Measurements from ENCODE around the gene LAMA2. TPM values are rescaled to one million over a fixed set of nuclear protein-coding genes. Genes with fewer than 3 reads are reported as not detected.

The LAMA2 gene
- polyA plus RNA-seq, 1 of the 3 experiments (the other 2 are of a cell fraction) = 0.92 TPM

GRCh38 chr6:129191235-129191634 is 308.3 kb downstream of the LAMA2 start:
- ChIA-PET POLR2A (no interaction called here), CTCF (no interaction called here)
- Histone ChIP-seq H3K27ac (ENCODE audit: low read depth in 2 of 2, low read length in 1 of 2) (no peak overlapping the region), H3K9ac (no peak overlapping the region), H3K4me1 (ENCODE audit: control insufficient read depth in 1 of 2, insufficient read depth in 2 of 2, low read depth in 1 of 2, low read length in 1 of 2) (peaks cover 0 to 7% of the 10 kb centered on the region in 2 experiments; a peak in 2 of 4 replicates), H3K27me3 (ENCODE audit: insufficient read depth) (no peaks in the 10 kb centered on the region), H3K9me3 (no peaks in the 10 kb centered on the region), H3K9me2 (no peaks in the 10 kb centered on the region), H3K4me2 (no peak overlapping the region), H2AFZ (ENCODE audit: low read depth) (no peak overlapping the region), H3F3A (replicated peaks; ENCODE audit: insufficient read depth) (peaks cover 6% of the 10 kb centered on the region), H3K36me3 (replicated peaks in 1 of 2; ENCODE audit: control insufficient read depth in 1 of 2, insufficient read depth in 2 of 2, low read length in 1 of 2) (no peaks in the 10 kb centered on the region), H4K20me1 (ENCODE audit: insufficient read depth) (no peaks in the 10 kb centered on the region), H3K79me2 (ENCODE audit: insufficient read depth) (no peaks in the 10 kb centered on the region), H3K4me3 (ENCODE audit: low read depth in 2 of 2, low read length in 1 of 2) (no peak overlapping the region)
- WGBS (ENCODE audit: low lambda C conversion rate) = 33% methylated on average over 2 of the region's 2 CpGs
- DNase-seq = no peak
- TF ChIP-seq RXRA (IDR thresholded peaks at IDR 0.05; ENCODE audit: borderline replicate concordance, low read depth) (no peak), FOXM1 (IDR thresholded peaks at IDR 0.05; ENCODE audit: low read depth) (no peak), SMC3 (IDR thresholded peaks at IDR 0.05; ENCODE audit: low read depth, low read length) (no peak), NFIC (IDR thresholded peaks at IDR 0.05; ENCODE audit: borderline replicate concordance) (no peak), ELF1 (IDR thresholded peaks at IDR 0.05) (no peak), IRF3 (IDR thresholded peaks at IDR 0.05; ENCODE audit: low read depth, low read length) (no peak), CTCF (IDR thresholded peaks at IDR 0.05) (no peak), PBX3 (IDR thresholded peaks at IDR 0.05) (no peak)

- no peak overlapping the region for H3K4me2 ChIP-seq
- ChIA-PET POLR2A (no interaction called here), CTCF (no interaction called here)
- no peak overlapping the region for H3K4me3 ChIP-seq (ENCODE audit: low read depth in 2 of 2, low read length in 1 of 2)
- no peaks in the 10 kb centered on the region; a peak in 1 of 4 replicates for H3K4me1 ChIP-seq (ENCODE audit: control insufficient read depth in 1 of 2, insufficient read depth in 2 of 2, low read depth in 1 of 2, low read length in 1 of 2)
- no peak overlapping the region for H3K9ac ChIP-seq
- no peaks in the 10 kb centered on the region for H3F3A ChIP-seq (replicated peaks; ENCODE audit: insufficient read depth)
- TF ChIP-seq FOSL2 (IDR thresholded peaks at IDR 0.05; ENCODE audit: borderline replicate concordance, low read depth) = no peak
- TF ChIP-seq RXRA (IDR thresholded peaks at IDR 0.05; ENCODE audit: borderline replicate concordance, low read depth) = no peak
- no peak for TF ChIP-seq EZH2phosphoT487 (IDR thresholded peaks at IDR 0.05; ENCODE audit: borderline replicate concordance, low read depth)
- no peak for TF ChIP-seq CTCF (IDR thresholded peaks at IDR 0.05)
- TF ChIP-seq EP300 (IDR thresholded peaks at IDR 0.05; ENCODE audit: borderline replicate concordance in 1 of 2, low read depth in 1 of 2, low read length in 1 of 2) = no peak
- no peak for TF ChIP-seq FOXJ3 (CRISPR knock-in tag; IDR thresholded peaks at IDR 0.05)
- TF ChIP-seq ELF1 (IDR thresholded peaks at IDR 0.05) = no peak
- TF ChIP-seq SMC3 (IDR thresholded peaks at IDR 0.05; ENCODE audit: low read depth, low read length) = no peak
- TF ChIP-seq MXI1 (IDR thresholded peaks at IDR 0.05; ENCODE audit: low read depth, low read length) = no peak
- TF ChIP-seq RCOR1 (IDR thresholded peaks at IDR 0.05; ENCODE audit: low read length) = no peak
- WGBS (ENCODE audit: low lambda C conversion rate) = 59% methylated on average over 14 of the region's 14 CpGs
- no peaks in the 10 kb centered on the region for H4K20me1 ChIP-seq (ENCODE audit: insufficient read depth)
- H3K27me3 ChIP-seq (ENCODE audit: insufficient read depth) = no peaks in the 10 kb centered on the region
- no peaks in the 10 kb centered on the region for H3K9me2 ChIP-seq
- H3K9me3 ChIP-seq = no peaks in the 10 kb centered on the region
- H3K27ac ChIP-seq (ENCODE audit: low read depth in 2 of 2, low read length in 1 of 2) = no peak overlapping the region
- DNase-seq = no peak
- no peaks in the 10 kb centered on the region for H3K79me2 ChIP-seq (ENCODE audit: insufficient read depth)
- no peak overlapping the region for H2AFZ ChIP-seq (ENCODE audit: low read depth)
- H3K36me3 ChIP-seq (replicated peaks in 1 of 2; ENCODE audit: control insufficient read depth in 1 of 2, insufficient read depth in 2 of 2, low read length in 1 of 2) = no peaks in the 10 kb centered on the region
Measured at GRCh38 chr6:129192458-129192989, 309.6 kb downstream of the LAMA2 start.

Data from SK-N-SH (cell line).